Measurements from ENCODE around the gene BDKRB1.

GRCh38 chr14:96245710-96246538, 10.1 kb upstream of the BDKRB1 start:
- TF ChIP-seq CTCF (IDR thresholded peaks at IDR 0.05; ENCODE audit: low read depth, low read length) (no peak), EZH2phosphoT487 (IDR thresholded peaks at IDR 0.05; ENCODE audit: low read depth) (no peak)

All from OCI-LY3 (cell line).